Testis (tissue), 3 donors: ENCODE measurements around the gene ERCC6L2. TPM values are rescaled to one million over a fixed set of nuclear protein-coding genes. Genes with fewer than 3 reads are reported as not detected.
A peak's percentile ranks its signal among the peaks of the same experiment; 100 is the strongest.

Source experiments
- DNase-seq: peaks from one replicate; pipeline ENCODE4 v3.0.0-alpha.2; 2019
- H3K27ac ChIP-seq, 2 donors: fragments of 200-600 bp; sonication (generic); one replicate each; pipeline ENCODE4 v1.5.1; 2019
- H3K27me3 ChIP-seq: fragments of 200-600 bp; sonication (generic); one replicate; pipeline ENCODE4 v1.5.1; 2019
- H3K36me3 ChIP-seq: fragments of 200-600 bp; sonication (generic); one replicate; pipeline ENCODE4 v1.5.1; 2017; ENCODE audit warnings: low read depth; ENCODE audit errors: missing control alignments
- H3K4me1 ChIP-seq: fragments of 200-600 bp; sonication (generic); one replicate; pipeline ENCODE4 v1.5.1; 2019
- H3K4me3 ChIP-seq, 2 donors: fragments of 200-600 bp; sonication (generic); one replicate each; pipeline ENCODE4 v1.5.1; 2017 to 2019
- H3K9me3 ChIP-seq: fragments of 200-600 bp; sonication (generic); one replicate; pipeline ENCODE4 v1.5.1; 2017
- CTCF ChIP-seq, 3 experiments: fragments of 450-650 bp in 2 of 3; fragments of 200-600 bp in 1 of 3; sonication (generic) in 1 of 3; IDR thresholded peaks; one replicate each; pipeline ENCODE4 v1.5.1; 2016 to 2019; ENCODE audit warnings: antibody characterized with exemption in 3 of 3, mild to moderate bottlenecking in 2 of 3, moderate library complexity in 1 of 3
- POLR2A ChIP-seq: fragments of 450-650 bp; IDR thresholded peaks from one replicate; pipeline ENCODE4 v1.6.1; 2017; ENCODE audit warnings: antibody characterized with exemption, mild to moderate bottlenecking, moderate library complexity
- WGBS, 2 donors: methylation state at CpG; one replicate each; pipeline ENCODE4 v1.1.5; 2018; 5-methylcytosine and 5-hydroxymethylcytosine counted together
- intact Hi-C: fragments of 100-400 bp; cut with DNase I; formaldehyde crosslinking; loops from one replicate; pipeline ENCODE4 v1.15.1; 2023; ENCODE audit warnings: low total_unique reads
- polyA plus RNA-seq: library from polyadenylated mRNA; stranded (reverse); fragments of 350-450 nt; fragmentation: Illumina TruSeq; extraction: RNeasy Lipid Tissue Mini Kit (QIAGEN cat#74804); gene quantifications from one replicate; pipeline ENCODE4 v1.2.3, GENCODE V29; 2014; ENCODE audit warnings: low read depth, low replicate concordance; ENCODE audit not compliant: insufficient read depth
- total RNA-seq, 2 donors: library from RNA; depleted of rRNA; stranded (reverse); fragments of >200 nt; gene quantifications; one replicate each; pipeline ENCODE4 v1.2.3, GENCODE V29; 2016

Gene ERCC6L2
- total and polyA plus RNA-seq, 3 donors from 2014 or later: 14.8 to 100 (median 83.9) TPM

- Histone ChIP-seq H3K4me3 (no peak overlapping the region), H3K4me1 (peaks cover 13% of the 10 kb centered on the region), H3K27ac (no peak overlapping the region), H3K27me3 (no peaks in the 10 kb centered on the region), H3K36me3 (no peaks in the 10 kb centered on the region), H3K9me3 (no peaks in the 10 kb centered on the region)
- no peak for TF ChIP-seq POLR2A
- no peak for TF ChIP-seq CTCF (IDR thresholded peaks at IDR 0.05)
- no peak for DNase-seq
- 94 to 96% methylated on average over 9 of the region's 9 CpGs for WGBS, 2 donors
- intact Hi-C loops: no loop called here
Measured at GRCh38 chr9:96006296-96006879, 130.9 kb downstream of the ERCC6L2 start.

GRCh38 chr9:96006961-96007360, 131.5 kb downstream of the ERCC6L2 start:
- Histone ChIP-seq H3K36me3 (no peaks in the 10 kb centered on the region), H3K9me3 (no peaks in the 10 kb centered on the region), H3K27me3 (no peaks in the 10 kb centered on the region), H3K4me1 (peaks cover 13% of the 10 kb centered on the region), H3K4me3 (no peak overlapping the region), H3K27ac (no peak overlapping the region)
- no peak for DNase-seq
- intact Hi-C loops: no loop called here
- TF ChIP-seq POLR2A (no peak), CTCF (IDR thresholded peaks at IDR 0.05) (no peak)

GRCh38 chr9:96008502-96009222, 133.2 kb downstream of the ERCC6L2 start:
- no peaks in the 10 kb centered on the region for H3K9me3 ChIP-seq
- H3K36me3 ChIP-seq: no peaks in the 10 kb centered on the region
- H3K27ac ChIP-seq: no peak overlapping the region
- H3K4me1 ChIP-seq: peaks cover 17% of the 10 kb centered on the region
- no peak for DNase-seq
- intact Hi-C loops: no loop called here
- 75 to 85% methylated on average over 12 of the region's 12 CpGs for WGBS, 2 donors
- no peak overlapping the region for H3K4me3 ChIP-seq
- TF ChIP-seq CTCF (IDR thresholded peaks at IDR 0.05) (no peak), POLR2A (no peak)
- H3K27me3 ChIP-seq: no peaks in the 10 kb centered on the region

GRCh38 chr9:96009223-96009602, 133.7 kb downstream of the ERCC6L2 start:
- Histone ChIP-seq H3K9me3 (no peaks in the 10 kb centered on the region), H3K36me3 (no peaks in the 10 kb centered on the region), H3K27me3 (no peaks in the 10 kb centered on the region), H3K4me1 (peaks cover 17% of the 10 kb centered on the region), H3K27ac (peak overlapping the region in 1 of 2 donors; percentile 6), H3K4me3 (no peak overlapping the region)
- 81 to 98% methylated on average over 2 of the region's 2 CpGs for WGBS, 2 donors
- TF ChIP-seq POLR2A (no peak), CTCF (IDR thresholded peaks at IDR 0.05) (no peak)
- DNase-seq: no peak
- intact Hi-C loops: no loop called here
